Thoracic aorta (tissue), 2 donors: ENCODE results near the gene DECR2. TPM values are rescaled to one million over a fixed set of nuclear protein-coding genes. Genes with fewer than 3 reads are reported as not detected.

Source experiments
- ATAC-seq: fragments of 150-250 bp; one replicate; pipeline ENCODE4 v1.8.0; 2017; ENCODE audit warnings: low read depth; ENCODE audit not compliant: insufficient number of reproducible peaks, low FRiP score
- DNase-seq: peaks from one replicate; pipeline ENCODE4 v3.0.0-alpha.2; 2020; ENCODE audit warnings: low spot score
- H3K27ac ChIP-seq, 2 donors: fragments of 200-600 bp; sonication (generic); 1 replicate in 1 of 2; 2 replicates in 1 of 2; pipeline ENCODE4 v1.5.1; 2016; ENCODE audit warnings: mild to moderate bottlenecking in 2 of 2, moderate library complexity in 2 of 2
- H3K27me3 ChIP-seq: fragments of 200-600 bp; sonication (generic); replicated peaks from 2 replicates; pipeline ENCODE4 v1.6.0; 2016; ENCODE audit warnings: mild to moderate bottlenecking; ENCODE audit not compliant: insufficient read depth
- H3K36me3 ChIP-seq: fragments of 200-600 bp; sonication (generic); one replicate; pipeline ENCODE4 v1.5.1; 2016
- H3K4me1 ChIP-seq, 2 donors: fragments of 200-600 bp; sonication (generic); 1 replicate in 1 of 2; 2 replicates in 1 of 2; pipeline versions ENCODE4 v1.5.1 to v1.6.0; 2016; ENCODE audit warnings: low read depth in 2 of 2, mild to moderate bottlenecking in 1 of 2; ENCODE audit not compliant: control insufficient read depth in 1 of 2
- H3K4me3 ChIP-seq: fragments of 200-600 bp; sonication (generic); 2 replicates; pipeline ENCODE4 v1.5.1; 2016; ENCODE audit warnings: mild to moderate bottlenecking
- H3K9me3 ChIP-seq: fragments of 200-600 bp; sonication (generic); 2 replicates; pipeline ENCODE4 v1.5.1; 2016
- CTCF ChIP-seq: fragments of 200-600 bp; sonication (generic); IDR thresholded peaks from one replicate; pipeline ENCODE4 v1.5.1; 2019; ENCODE audit warnings: antibody characterized with exemption
- total RNA-seq, 2 donors: library from RNA; depleted of rRNA; stranded (reverse); fragments of >200 nt; gene quantifications; one replicate each; pipeline versions ENCODE4 v1.1.0 to v1.2.3, GENCODE V29; 2016

DECR2 gene
- total RNA-seq, 2 donors from 2014 or later: 24.1 to 25.6 TPM

- H3K4me1 ChIP-seq: peaks cover 0 to 19% of the 10 kb centered on the region in 2 donors
- no peak for DNase-seq
- H3K9me3 ChIP-seq: no peaks in the 10 kb centered on the region
- H3K27me3 ChIP-seq: no peaks in the 10 kb centered on the region
- no peak overlapping the region for H3K4me3 ChIP-seq
- TF ChIP-seq CTCF: no peak
- no peak overlapping the region for H3K27ac ChIP-seq
- H3K36me3 ChIP-seq: no peaks in the 10 kb centered on the region
- no peak for ATAC-seq
Measured at GRCh38 chr16:404971-405486, 3.3 kb downstream of the DECR2 start.

- H3K4me1 ChIP-seq: peaks cover 0 to 11% of the 10 kb centered on the region in 2 donors
- no peak overlapping the region for H3K4me3 ChIP-seq
- H3K27me3 ChIP-seq: no peaks in the 10 kb centered on the region
- H3K36me3 ChIP-seq: peaks cover 2% of the 10 kb centered on the region
- no peaks in the 10 kb centered on the region for H3K9me3 ChIP-seq
- ATAC-seq: no peak
- no peak for DNase-seq
- H3K27ac ChIP-seq: no peak overlapping the region
- TF ChIP-seq CTCF: no peak
Measured at GRCh38 chr16:405548-406506, 4.1 kb downstream of the DECR2 start.

- Histone ChIP-seq H3K27ac (no peak overlapping the region), H3K9me3 (no peaks in the 10 kb centered on the region), H3K36me3 (peaks cover 6% of the 10 kb centered on the region), H3K4me1 (peaks cover 0 to 2% of the 10 kb centered on the region in 2 donors), H3K4me3 (no peak overlapping the region), H3K27me3 (no peaks in the 10 kb centered on the region)
- DNase-seq (no peak), ATAC-seq (no peak)
- TF ChIP-seq CTCF: no peak
Measured at GRCh38 chr16:407253-407652, 5.6 kb downstream of the DECR2 start.

- DNase-seq (no peak), ATAC-seq (no peak)
- Histone ChIP-seq H3K4me1 (no peaks in the 10 kb centered on the region), H3K27me3 (no peaks in the 10 kb centered on the region), H3K36me3 (peaks cover 6% of the 10 kb centered on the region), H3K4me3 (no peak overlapping the region), H3K9me3 (no peaks in the 10 kb centered on the region), H3K27ac (no peak overlapping the region)
- no peak for TF ChIP-seq CTCF
Measured at GRCh38 chr16:410516-411178, 9.0 kb downstream of the DECR2 start.
